PC-3 (cell line): Measurements from ENCODE around the gene MCM9. TPM values are rescaled to one million over a fixed set of nuclear protein-coding genes. Genes with fewer than 3 reads are reported as not detected.

Source experiments
- ATAC-seq: fragments of 200-7000 bp; cut with Tn5 transposase; 2 replicates; pipeline ENCODE4 v1.9.1; 2020; ENCODE audit warnings: mild to moderate bottlenecking, moderate library complexity
- BruUV-seq: library from RNA; stranded (reverse); fragments of 400-500 nt; replicated peaks from 2 replicates; lab custom pipeline; 2021; lab: Mats Ljungman, UMichigan
- CTCF ChIA-PET: fragments of 300-600 bp; sonication (Branson Sonifier 250); formaldehyde crosslinking; loops from one replicate; lab custom pipeline; 2022; ENCODE audit warnings: antibody characterized with exemption; lab: Charles Lee
- POLR2A ChIA-PET: fragments of 300-600 bp; sonication (Branson Sonifier 250); formaldehyde crosslinking; loops from one replicate; lab custom pipeline; 2022; ENCODE audit warnings: antibody characterized with exemption; ENCODE audit not compliant: unreplicated experiment; lab: Charles Lee
- DNase-seq: peaks from one replicate; pipeline ENCODE4 v3.0.0-alpha.2; 2015
- H2AFZ ChIP-seq: fragments of 300-600 bp; sonication (generic); 2 replicates; pipeline ENCODE4 v1.6.0; 2016; ENCODE audit warnings: antibody characterized with exemption, low read length
- H3F3A ChIP-seq: fragments of 300-600 bp; sonication (generic); one replicate; pipeline ENCODE4 v1.6.0; 2017; ENCODE audit warnings: antibody characterized with exemption, low read length, control low read depth, mild to moderate bottlenecking; ENCODE audit not compliant: unreplicated experiment
- H3K27ac ChIP-seq: fragments of 300-600 bp; sonication (generic); 2 replicates; pipeline ENCODE4 v1.5.1; 2016; ENCODE audit warnings: mild to moderate bottlenecking, low read length
- H3K27me3 ChIP-seq: fragments of 300-600 bp; sonication (generic); 2 replicates; pipeline ENCODE4 v1.6.1; 2016; ENCODE audit warnings: low read length, mixed read lengths
- H3K36me3 ChIP-seq: fragments of 300-600 bp; sonication (generic); 2 replicates; pipeline ENCODE4 v1.6.1; 2016; ENCODE audit warnings: low read depth, mixed run types, low read length, mixed read lengths
- H3K4me1 ChIP-seq: fragments of 300-600 bp; sonication (generic); 2 replicates; pipeline ENCODE4 v1.5.1; 2016; ENCODE audit warnings: low read length; ENCODE audit not compliant: insufficient read depth
- H3K4me2 ChIP-seq: fragments of 300-600 bp; sonication (generic); 2 replicates; pipeline ENCODE4 v1.6.0; 2016; ENCODE audit warnings: low read length
- H3K4me3 ChIP-seq: fragments of 300-600 bp; sonication (generic); 2 replicates; pipeline ENCODE4 v1.5.1; 2016; ENCODE audit warnings: mild to moderate bottlenecking, low read length, mixed read lengths
- H3K79me2 ChIP-seq: fragments of 300-600 bp; sonication (generic); 2 replicates; pipeline ENCODE4 v1.6.1; 2017; ENCODE audit warnings: low read length, mixed read lengths
- H3K9ac ChIP-seq: fragments of 300-600 bp; sonication (generic); 2 replicates; pipeline ENCODE4 v1.6.0; 2016; ENCODE audit warnings: mild to moderate bottlenecking, low read length
- H3K9me2 ChIP-seq: fragments of 300-600 bp; sonication (generic); replicated peaks from 2 replicates; pipeline ENCODE4 v1.6.1; 2016; ENCODE audit warnings: mixed run types, low read length, mixed read lengths
- H3K9me3 ChIP-seq: fragments of 300-600 bp; sonication (generic); 2 replicates; pipeline ENCODE4 v1.6.1; 2016; ENCODE audit warnings: low read length, mixed read lengths
- H4K20me1 ChIP-seq: fragments of 300-600 bp; sonication (generic); 2 replicates; pipeline ENCODE4 v1.6.1; 2016; ENCODE audit warnings: low read length, mixed read lengths
- EZH2 ChIP-seq: fragments of 300-600 bp; sonication (generic); IDR thresholded peaks from one replicate; pipeline ENCODE4 v1.6.1; 2017; ENCODE audit warnings: antibody characterized with exemption, mild to moderate bottlenecking, low read length; ENCODE audit not compliant: unreplicated experiment
- EZH2phosphoT487 ChIP-seq: fragments of 300-600 bp; sonication (generic); IDR thresholded peaks from 2 replicates; pipeline ENCODE4 v1.6.1; 2018; ENCODE audit warnings: mild to moderate bottlenecking, antibody characterized with exemption, low read length, borderline replicate concordance
- intact Hi-C: fragments of 100-400 bp; cut with micrococcal nuclease; formaldehyde crosslinking; loops from 2 replicates; pipeline ENCODE4 v1.9.0; 2023
- total RNA-seq: library from RNA; depleted of rRNA; stranded (reverse); fragments of >200 nt; gene quantifications from 2 replicates; pipeline ENCODE4 v1.2.3, GENCODE V29; 2014
- TF ChIP-seq, protein P1 (sequence below): fragments of 300-600 bp; sonication (generic); conservative IDR thresholded peaks from 2 replicates; pipeline ENCODE4 v1.5.1; 2017; ENCODE audit warnings: antibody characterized with exemption, low read depth, mild to moderate bottlenecking, low read length

MCM9 gene
- total RNA-seq, 1 experiment from 2014 or later: 5.8 TPM

DNA sequence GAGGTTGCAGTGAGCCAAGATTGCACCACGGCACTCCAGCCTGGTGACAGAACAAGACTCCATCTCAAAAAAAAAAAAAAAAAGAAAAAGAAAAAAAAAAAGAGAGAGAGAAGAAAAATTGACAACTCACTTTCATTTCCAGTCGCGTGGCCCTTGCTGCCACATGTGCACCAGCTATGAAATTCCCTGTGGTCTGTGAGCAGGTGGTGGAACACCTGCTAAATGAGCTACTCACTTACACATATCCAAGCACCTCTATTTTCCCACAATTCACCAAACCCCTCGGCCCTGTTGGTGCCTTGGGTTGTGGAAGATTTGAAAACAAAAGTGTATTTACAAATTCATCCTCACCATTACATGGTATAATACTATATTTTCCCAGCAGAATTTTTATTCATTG lies 146.3 kb downstream of the MCM9 start:
- Histone ChIP-seq H3K27ac (no peak overlapping the region), H3K9me3 (no peaks in the 10 kb centered on the region), H3K4me3 (no peak overlapping the region), H2AFZ (no peak overlapping the region), H4K20me1 (no peaks in the 10 kb centered on the region), H3K79me2 (no peaks in the 10 kb centered on the region), H3K9ac (no peak overlapping the region), H3K9me2 (no peaks in the 10 kb centered on the region), H3K36me3 (no peaks in the 10 kb centered on the region), H3K4me1 (peaks cover 16% of the 10 kb centered on the region), H3K4me2 (no peak overlapping the region), H3K27me3 (no peaks in the 10 kb centered on the region), H3F3A (no peaks in the 10 kb centered on the region)
- ATAC-seq (no peak), DNase-seq (no peak)
- ChIA-PET CTCF (no interaction called here), POLR2A (no interaction called here)
- BruUV-seq: no TSS peak
- no peak for TF ChIP-seq EZH2
- no peak for TF ChIP-seq EZH2phosphoT487
- TF ChIP-seq, protein P1, sequence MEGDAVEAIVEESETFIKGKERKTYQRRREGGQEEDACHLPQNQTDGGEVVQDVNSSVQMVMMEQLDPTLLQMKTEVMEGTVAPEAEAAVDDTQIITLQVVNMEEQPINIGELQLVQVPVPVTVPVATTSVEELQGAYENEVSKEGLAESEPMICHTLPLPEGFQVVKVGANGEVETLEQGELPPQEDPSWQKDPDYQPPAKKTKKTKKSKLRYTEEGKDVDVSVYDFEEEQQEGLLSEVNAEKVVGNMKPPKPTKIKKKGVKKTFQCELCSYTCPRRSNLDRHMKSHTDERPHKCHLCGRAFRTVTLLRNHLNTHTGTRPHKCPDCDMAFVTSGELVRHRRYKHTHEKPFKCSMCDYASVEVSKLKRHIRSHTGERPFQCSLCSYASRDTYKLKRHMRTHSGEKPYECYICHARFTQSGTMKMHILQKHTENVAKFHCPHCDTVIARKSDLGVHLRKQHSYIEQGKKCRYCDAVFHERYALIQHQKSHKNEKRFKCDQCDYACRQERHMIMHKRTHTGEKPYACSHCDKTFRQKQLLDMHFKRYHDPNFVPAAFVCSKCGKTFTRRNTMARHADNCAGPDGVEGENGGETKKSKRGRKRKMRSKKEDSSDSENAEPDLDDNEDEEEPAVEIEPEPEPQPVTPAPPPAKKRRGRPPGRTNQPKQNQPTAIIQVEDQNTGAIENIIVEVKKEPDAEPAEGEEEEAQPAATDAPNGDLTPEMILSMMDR: no peak
- intact Hi-C loops: no loop called here

DNA sequence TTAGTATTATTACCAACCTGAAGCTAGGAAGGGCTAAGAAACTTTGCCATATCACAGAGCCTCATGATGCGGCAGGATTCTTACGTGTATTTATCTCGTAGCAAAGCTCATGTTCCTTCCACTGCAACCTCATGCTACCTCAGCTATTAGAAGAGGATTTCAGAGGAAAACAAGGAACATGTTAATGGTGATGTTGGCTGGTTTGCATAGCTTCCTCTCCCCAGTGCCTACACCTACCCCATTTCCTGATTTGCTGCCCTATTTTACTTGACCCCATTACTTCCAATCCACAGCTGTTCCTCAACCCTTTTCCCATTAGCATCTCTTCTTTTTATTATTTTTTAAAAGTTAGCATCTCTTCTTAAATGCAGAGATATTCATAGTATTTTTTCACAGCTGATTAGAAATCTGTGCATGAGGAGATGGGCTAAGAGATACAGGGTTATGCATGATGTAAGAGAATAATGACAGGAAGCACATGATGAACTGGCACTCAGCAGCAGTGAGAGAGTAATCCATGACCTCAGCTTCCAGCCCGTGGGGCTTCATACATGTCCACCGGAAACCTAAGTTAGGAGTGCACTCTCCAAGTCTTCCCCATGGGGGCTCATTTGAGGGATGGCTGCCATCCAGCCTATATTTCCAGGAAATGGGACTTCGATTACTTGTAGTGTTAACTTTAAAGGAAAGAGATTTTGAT lies 147.1 kb downstream of the MCM9 start:
- Histone ChIP-seq H2AFZ (no peak overlapping the region), H3K4me1 (peaks cover 24% of the 10 kb centered on the region), H3K36me3 (no peaks in the 10 kb centered on the region), H3K9ac (no peak overlapping the region), H3K79me2 (no peaks in the 10 kb centered on the region), H3K9me2 (no peaks in the 10 kb centered on the region), H3K4me3 (no peak overlapping the region), H3K4me2 (no peak overlapping the region), H3F3A (no peaks in the 10 kb centered on the region), H3K27me3 (no peaks in the 10 kb centered on the region), H3K27ac (no peak overlapping the region), H4K20me1 (no peaks in the 10 kb centered on the region), H3K9me3 (no peaks in the 10 kb centered on the region)
- no TSS peak for BruUV-seq
- TF ChIP-seq, protein P1: no peak
- TF ChIP-seq EZH2phosphoT487: no peak
- TF ChIP-seq EZH2: no peak
- intact Hi-C loops: no loop called here
- ChIA-PET POLR2A (interaction anchor here (0.6 kb wide), 1 partner anchor 9 kb away, joined by 6 read pairs; no protein-coding TSS in a partner anchor), CTCF (interaction anchor here (0.5 to 0.6 kb wide), 2 partner anchors 90 to 96 kb away, joined by 3 to 4 read pairs; no protein-coding TSS in a partner anchor)
- no peak for DNase-seq
- ATAC-seq: no peak
